Transverse colon (tissue), 4 donors: Measurements from ENCODE around the gene ZNF490. TPM values are rescaled to one million over a fixed set of nuclear protein-coding genes. Genes with fewer than 3 reads are reported as not detected.
"Not testable (repeated sequence)": the region's sequence is repeated elsewhere in the genome, so short reads cannot be mapped to it uniquely, and the experiment has no call there.

Experiments
- DNase-seq: peaks from one replicate; pipeline ENCODE4 v3.0.0-alpha.2; 2019
- H3K27ac ChIP-seq, 4 donors: fragments of 200-600 bp; sonication (generic); 2 replicates each; pipeline ENCODE4 v1.5.1; 2016 to 2018; ENCODE audit warnings: inconsistent platforms in 4 of 4
- H3K27me3 ChIP-seq: fragments of 200-600 bp; sonication (generic); 2 replicates; pipeline ENCODE4 v1.5.1; 2017; ENCODE audit warnings: inconsistent platforms
- H3K36me3 ChIP-seq, 4 donors: fragments of 200-600 bp; sonication (generic); 2 replicates each; pipeline ENCODE4 v1.5.1; 2017 to 2019; ENCODE audit warnings: inconsistent platforms in 4 of 4
- H3K4me1 ChIP-seq, 4 donors: fragments of 200-600 bp; sonication (generic); 2 replicates each; pipeline ENCODE4 v1.5.1; 2017 to 2020; ENCODE audit warnings: inconsistent platforms in 4 of 4
- H3K4me3 ChIP-seq, 4 donors: fragments of 200-600 bp; sonication (generic); 1 replicate in 1 of 4; 2 replicates in 3 of 4; pipeline versions ENCODE4 v1.5.1 to v1.6.1; 2017 to 2019; ENCODE audit warnings: inconsistent platforms in 4 of 4
- H3K9me3 ChIP-seq, 2 donors: fragments of 200-600 bp; sonication (generic); 2 replicates each; pipeline ENCODE4 v1.5.1; 2017 to 2019; ENCODE audit warnings: inconsistent platforms in 2 of 2
- CTCF ChIP-seq, 5 experiments: fragments of 200-600 bp in 3 of 5; fragments of 450-650 bp in 2 of 5; sonication (generic) in 3 of 5; IDR thresholded peaks; 1 replicate in 2 of 5; 2 replicates in 3 of 5; pipeline ENCODE4 v1.5.1; 2016 to 2017; ENCODE audit warnings: antibody characterized with exemption in 5 of 5, inconsistent platforms in 3 of 5, mild to moderate bottlenecking in 2 of 5, moderate library complexity in 1 of 5
- EP300 ChIP-seq: sonication (generic); formaldehyde crosslinking; IDR thresholded peaks from one replicate; pipeline ENCODE4 v1.6.1; 2017; ENCODE audit warnings: antibody characterized with exemption, low read depth
- POLR2A ChIP-seq: fragments of 450-650 bp; IDR thresholded peaks from one replicate; pipeline ENCODE4 v1.6.1; 2016; ENCODE audit warnings: antibody characterized with exemption, mild to moderate bottlenecking, moderate library complexity
- POLR2AphosphoS5 ChIP-seq, 3 donors: sonication (generic); formaldehyde crosslinking; IDR thresholded peaks; one replicate each; pipeline ENCODE4 v1.6.1; 2016; ENCODE audit warnings: antibody characterized with exemption in 3 of 3
- WGBS, 2 donors: methylation state at CpG; one replicate each; pipeline ENCODE4 v1.1.5; 2018; ENCODE audit warnings: low coverage in 1 of 2; 5-methylcytosine and 5-hydroxymethylcytosine counted together
- in situ Hi-C, 4 donors: fragments of 200-750 bp; cut with MboI; loops; one replicate each; pipeline versions ENCODE4 v1.15.0 to v1.15.1; 2017; ENCODE audit warnings: low sequenced_read_pairs in 3 of 4, low pct_ligation_motif_present in 1 of 4, low pct_unique_long_range_greater_than_20kb in 1 of 4
- intact Hi-C: fragments of 100-400 bp; cut with DNase I; formaldehyde crosslinking; loops from one replicate; pipeline ENCODE4 v1.15.1; 2023; ENCODE audit warnings: low total_unique reads
- total RNA-seq, 4 donors: library from RNA; depleted of rRNA; stranded (reverse); fragments of >200 nt; gene quantifications; one replicate each; pipeline ENCODE4 v1.1.0, GENCODE V29; 2016

ZNF490 gene
- total RNA-seq, 4 donors from 2014 or later: 6.7 to 54.9 (median 10.8) TPM

- Histone ChIP-seq H3K9me3 (no peaks in the 10 kb centered on the region), H3K4me3 (no peak overlapping the region), H3K36me3 (no peaks in the 10 kb centered on the region), H3K4me1 (peaks cover 0 to 6% (median 0%) of the 10 kb centered on the region in 4 donors), H3K27ac (no peak overlapping the region), H3K27me3 (no peaks in the 10 kb centered on the region)
- WGBS, 2 donors: 79 to 100% methylated on average over 1 to 4 of the region's 4 CpGs
- no peak for TF ChIP-seq CTCF (IDR thresholded peaks at IDR 0.05)
- TF ChIP-seq POLR2A: no peak
- TF ChIP-seq EP300: no peak
- TF ChIP-seq POLR2AphosphoS5 (IDR thresholded peaks at IDR 0.05): no peak
- in situ Hi-C loops: loop anchor here in 3 of 4 donors (10.0 kb wide), 1 partner anchor 107 kb away; no protein-coding TSS in a partner anchor
- intact Hi-C loops: no loop called here
- DNase-seq: no peak
Observed at GRCh38 chr19:12567951-12568350, 42.7 kb downstream of the ZNF490 start.

- in situ Hi-C loops: loop anchor here in 3 of 4 donors (10.0 kb wide), 1 partner anchor 108 kb away; no protein-coding TSS in a partner anchor
- H3K36me3 ChIP-seq, DNase-seq, H3K27ac ChIP-seq, H3K27me3 ChIP-seq, H3K4me1 ChIP-seq, intact Hi-C loops, H3K9me3 ChIP-seq, H3K4me3 ChIP-seq: not testable (repeated sequence)
- 86 to 90% methylated on average over 3 to 5 of the region's 5 CpGs for WGBS, 2 donors
Observed at GRCh38 chr19:12566380-12566779, 44.2 kb downstream of the ZNF490 start.

GRCh38 chr19:12564016-12564664, 46.5 kb downstream of the ZNF490 start:
- TF ChIP-seq CTCF (IDR thresholded peaks at IDR 0.05) (peak; percentile 90 to 99 (median 96)), POLR2AphosphoS5 (IDR thresholded peaks at IDR 0.05) (no peak)
- in situ Hi-C loops: loop anchor here in 3 of 4 donors (10.0 kb wide), 1 partner anchor 111 kb away; no protein-coding TSS in a partner anchor
- Histone ChIP-seq H3K27ac (peak overlapping the region in 3 of 4 donors; percentile 20 to 55 (median 52)), H3K4me1 (peaks cover 0 to 6% (median 0%) of the 10 kb centered on the region in 4 donors), H3K4me3 (no peak overlapping the region), H3K27me3 (no peaks in the 10 kb centered on the region), H3K9me3 (no peaks in the 10 kb centered on the region), H3K36me3 (no peaks in the 10 kb centered on the region)
- WGBS, 2 donors: 18 to 70% methylated on average over 2 to 19 of the region's 19 CpGs
- intact Hi-C loops: no loop called here
- peak; percentile 92 for DNase-seq

- Histone ChIP-seq H3K27ac (no peak overlapping the region), H3K4me3 (no peak overlapping the region), H3K36me3 (no peaks in the 10 kb centered on the region), H3K4me1 (peaks cover under 1 to 14% (median 7%) of the 10 kb centered on the region in 4 donors), H3K9me3 (no peaks in the 10 kb centered on the region), H3K27me3 (no peaks in the 10 kb centered on the region)
- in situ Hi-C loops: no loop called here
- TF ChIP-seq POLR2AphosphoS5 (IDR thresholded peaks at IDR 0.05) (no peak), POLR2A (no peak), EP300 (no peak), CTCF (IDR thresholded peaks at IDR 0.05) (no peak)
- WGBS, 2 donors: 79% methylated on average over 39 of the region's 39 CpGs; no CpG with 5 or more reads in 1 of the 2 donors
- intact Hi-C loops: no loop called here
- DNase-seq: peak; percentile 9
Observed at GRCh38 chr19:12555456-12555930, 55.1 kb downstream of the ZNF490 start.
